Left lung (tissue), 10 donors: Measurements from ENCODE around the gene VWC2. TPM values are rescaled to one million over a fixed set of nuclear protein-coding genes. Genes with fewer than 3 reads are reported as not detected.

Source experiments
- ATAC-seq: fragments of 200-7000 bp; cut with Tn5 transposase; one replicate; pipeline ENCODE4 v1.9.1; 2020; ENCODE audit warnings: moderate library complexity
- DNase-seq, 4 donors: peaks; one replicate each; pipeline ENCODE4 v3.0.0-alpha.2; 2013 to 2020
- H3K27ac ChIP-seq, 2 donors: fragments of 200-600 bp; sonication (generic) in 1 of 2; one replicate each; pipeline versions ENCODE4 v1.5.0 to v1.8.0; 2020 to 2021
- H3K27me3 ChIP-seq, 2 donors: fragments of 200-600 bp; sonication (generic) in 1 of 2; one replicate each; pipeline versions ENCODE4 v1.5.0 to v1.8.0; 2020 to 2021
- H3K36me3 ChIP-seq, 2 donors: fragments of 200-600 bp; sonication (generic) in 1 of 2; one replicate each; pipeline versions ENCODE4 v1.5.0 to v1.8.0; 2020 to 2021
- H3K4me1 ChIP-seq, 2 donors: fragments of 200-600 bp; one replicate each; pipeline ENCODE4 v1.8.0; 2021
- H3K4me3 ChIP-seq, 2 donors: fragments of 200-600 bp; sonication (generic) in 1 of 2; one replicate each; pipeline versions ENCODE4 v1.5.0 to v1.8.0; 2020 to 2021; ENCODE audit warnings: mild to moderate bottlenecking in 1 of 2
- H3K9me3 ChIP-seq, 2 donors: fragments of 200-600 bp; sonication (generic) in 1 of 2; one replicate each; pipeline versions ENCODE4 v1.5.0 to v1.8.0; 2020 to 2021
- intact Hi-C, 2 donors: fragments of 100-400 bp; cut with DNase I; formaldehyde crosslinking; loops; one replicate each; pipeline versions ENCODE4 v1.11.2 to v1.14.2; 2022
- polyA plus RNA-seq, 6 donors: library from polyadenylated mRNA; unstranded; fragments of 120-200 nt; gene quantifications; one replicate each; pipeline ENCODE4 v1.2.1, GENCODE V29; 2013; ENCODE audit not compliant: insufficient read length in 6 of 6
- total RNA-seq, 2 donors: library from RNA; stranded (reverse); fragmentation: NEBNext Ultra II Directional; extraction: Animal tissue kit (Norgen Biotek cat#: 25700); gene quantifications; one replicate each; pipeline ENCODE4 v1.2.1, GENCODE V29; 2021
- TF ChIP-seq, protein P1 (sequence below), 2 donors: fragments of 200-600 bp; sonication (generic) in 1 of 2; IDR thresholded peaks; one replicate each; pipeline versions ENCODE4 v1.5.0 to v1.8.0; 2021; ENCODE audit warnings: antibody characterized with exemption in 2 of 2
- donor health status: DM: no; HTN: yes; CAD: no.
- donor health status: DM: no; HTN: no; CAD: no.

VWC2 gene
- total and polyA plus RNA-seq, 8 donors, result 0.01 to 0.10 (median 0.02) TPM; not detected in 1

DNA sequence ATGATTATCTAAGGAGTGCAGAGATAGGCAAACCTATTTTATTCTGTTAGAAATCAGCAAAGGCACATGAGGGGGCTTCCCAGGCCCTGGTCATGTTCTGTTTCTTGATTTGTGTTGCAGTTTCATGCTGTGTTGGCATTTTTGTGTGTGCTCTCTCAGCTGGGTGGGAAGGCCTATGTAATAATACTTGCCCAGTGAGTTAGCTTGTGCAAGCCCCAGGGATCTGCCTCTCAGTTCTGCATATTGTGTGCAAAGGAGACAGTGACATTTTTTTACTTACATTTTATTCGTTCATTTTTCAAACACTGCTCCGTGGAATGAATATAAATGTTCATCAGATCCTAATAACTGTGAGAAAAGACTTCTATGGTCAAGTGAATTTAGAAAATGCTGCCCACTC lies 119.0 kb downstream of the VWC2 start:
- ATAC-seq, result no peak
- intact Hi-C loops, result no loop called here
- Histone ChIP-seq H3K9me3 (no peaks in the 10 kb centered on the region), H3K4me1 (no peaks in the 10 kb centered on the region), H3K4me3 (no peak overlapping the region), H3K36me3 (no peaks in the 10 kb centered on the region), H3K27ac (no peak overlapping the region), H3K27me3 (no peaks in the 10 kb centered on the region)
- TF ChIP-seq, protein P1, sequence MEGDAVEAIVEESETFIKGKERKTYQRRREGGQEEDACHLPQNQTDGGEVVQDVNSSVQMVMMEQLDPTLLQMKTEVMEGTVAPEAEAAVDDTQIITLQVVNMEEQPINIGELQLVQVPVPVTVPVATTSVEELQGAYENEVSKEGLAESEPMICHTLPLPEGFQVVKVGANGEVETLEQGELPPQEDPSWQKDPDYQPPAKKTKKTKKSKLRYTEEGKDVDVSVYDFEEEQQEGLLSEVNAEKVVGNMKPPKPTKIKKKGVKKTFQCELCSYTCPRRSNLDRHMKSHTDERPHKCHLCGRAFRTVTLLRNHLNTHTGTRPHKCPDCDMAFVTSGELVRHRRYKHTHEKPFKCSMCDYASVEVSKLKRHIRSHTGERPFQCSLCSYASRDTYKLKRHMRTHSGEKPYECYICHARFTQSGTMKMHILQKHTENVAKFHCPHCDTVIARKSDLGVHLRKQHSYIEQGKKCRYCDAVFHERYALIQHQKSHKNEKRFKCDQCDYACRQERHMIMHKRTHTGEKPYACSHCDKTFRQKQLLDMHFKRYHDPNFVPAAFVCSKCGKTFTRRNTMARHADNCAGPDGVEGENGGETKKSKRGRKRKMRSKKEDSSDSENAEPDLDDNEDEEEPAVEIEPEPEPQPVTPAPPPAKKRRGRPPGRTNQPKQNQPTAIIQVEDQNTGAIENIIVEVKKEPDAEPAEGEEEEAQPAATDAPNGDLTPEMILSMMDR (IDR thresholded peaks at IDR 0.05), result no peak
- no peak for DNase-seq

DNA sequence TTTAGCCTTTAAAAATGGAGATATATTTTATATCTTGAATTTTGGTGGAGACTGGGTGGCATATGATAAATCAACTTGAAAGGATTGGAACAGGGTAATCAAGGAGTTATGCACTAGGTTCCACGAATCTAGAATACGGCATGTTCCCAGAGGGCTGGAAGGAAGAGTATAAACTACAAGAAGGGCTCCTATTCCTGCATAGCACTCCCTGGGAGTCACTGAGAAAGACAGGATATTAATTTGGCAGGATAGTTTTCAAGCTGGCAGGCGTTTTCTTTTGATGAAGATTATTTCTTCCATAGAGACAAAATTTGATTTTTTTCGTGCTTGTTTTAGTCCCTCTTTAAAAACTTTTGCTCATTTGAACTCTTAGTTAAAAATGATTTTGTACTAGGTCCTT lies 119.7 kb downstream of the VWC2 start:
- Histone ChIP-seq H3K4me1 (no peaks in the 10 kb centered on the region), H3K9me3 (no peaks in the 10 kb centered on the region), H3K27ac (no peak overlapping the region), H3K27me3 (no peaks in the 10 kb centered on the region), H3K36me3 (no peaks in the 10 kb centered on the region), H3K4me3 (no peak overlapping the region)
- intact Hi-C loops, result no loop called here
- ATAC-seq (no peak), DNase-seq (no peak)
- TF ChIP-seq, protein P1 (IDR thresholded peaks at IDR 0.05), result no peak

DNA sequence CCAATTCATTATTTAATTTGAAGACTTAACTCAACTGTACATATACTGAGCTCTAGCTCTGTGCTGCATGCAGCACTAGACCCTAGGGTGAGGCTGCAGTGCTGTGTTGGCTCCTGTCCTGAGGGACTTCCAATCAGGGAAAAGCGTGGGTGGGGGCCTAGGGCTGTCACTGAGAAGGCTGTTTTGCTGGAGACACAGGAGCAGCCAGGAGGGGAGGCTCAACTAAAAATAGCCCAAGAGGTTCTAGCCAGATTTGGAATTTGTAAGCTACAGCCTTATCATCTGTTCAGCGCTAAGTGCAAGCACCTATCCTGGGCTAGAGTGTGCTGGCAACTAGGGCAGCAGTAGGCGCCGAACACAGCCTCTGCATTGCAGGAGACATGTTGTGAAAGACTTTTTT lies 121.1 kb downstream of the VWC2 start:
- intact Hi-C loops, result no loop called here
- no peak overlapping the region for H3K27ac ChIP-seq

DNA sequence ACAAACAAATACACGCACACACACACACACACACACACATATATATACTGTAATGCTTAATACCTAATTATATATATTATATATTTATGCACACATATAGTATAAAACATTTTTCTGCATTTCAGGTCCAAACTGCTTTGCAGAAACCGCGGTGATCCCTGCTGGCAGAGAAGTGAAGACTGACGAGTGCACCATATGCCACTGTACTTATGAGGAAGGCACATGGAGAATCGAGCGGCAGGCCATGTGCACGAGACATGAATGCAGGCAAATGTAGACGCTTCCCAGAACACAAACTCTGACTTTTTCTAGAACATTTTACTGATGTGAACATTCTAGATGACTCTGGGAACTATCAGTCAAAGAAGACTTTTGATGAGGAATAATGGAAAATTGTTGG lies 138.5 kb downstream of the VWC2 start:
- no peaks in the 10 kb centered on the region for H3K4me1 ChIP-seq
- H3K9me3 ChIP-seq, result peaks cover 0 to 2% of the 10 kb centered on the region in 2 donors
- no peaks in the 10 kb centered on the region for H3K36me3 ChIP-seq
- no peak overlapping the region for H3K27ac ChIP-seq
- H3K4me3 ChIP-seq, result no peak overlapping the region
- ATAC-seq (no peak), DNase-seq (no peak)
- TF ChIP-seq, protein P1 (IDR thresholded peaks at IDR 0.05), result no peak
- H3K27me3 ChIP-seq, result no peaks in the 10 kb centered on the region
- intact Hi-C loops, result no loop called here

More for the DNA sequence above, 121.1 kb downstream of the VWC2 start:
- Histone ChIP-seq H3K27me3 (no peaks in the 10 kb centered on the region), H3K36me3 (no peaks in the 10 kb centered on the region), H3K4me1 (no peaks in the 10 kb centered on the region), H3K4me3 (no peak overlapping the region), H3K9me3 (no peaks in the 10 kb centered on the region)
- no peak for ATAC-seq
- TF ChIP-seq, protein P1 (IDR thresholded peaks at IDR 0.05), result no peak
- DNase-seq, result no peak

DNA sequence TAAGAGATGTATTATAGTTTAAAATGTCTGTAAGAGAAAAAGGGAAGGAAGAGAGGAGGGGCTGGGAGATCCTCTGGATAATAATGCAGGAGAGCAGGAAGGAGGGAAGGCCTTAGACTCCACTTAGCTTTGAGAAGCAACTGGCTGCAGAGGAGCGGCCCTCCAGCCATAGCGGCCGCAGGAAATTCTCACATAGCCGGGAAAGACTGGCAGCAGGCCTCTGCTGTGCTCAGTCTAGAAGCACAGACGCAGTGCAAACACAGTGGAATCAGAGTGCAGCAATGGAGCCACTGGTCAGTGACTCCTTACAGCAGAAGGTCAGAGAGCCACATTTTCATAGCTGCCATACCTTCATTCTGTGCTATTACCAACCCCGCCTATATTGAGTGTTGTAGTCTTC lies 153.3 kb downstream of the VWC2 start:
- no peaks in the 10 kb centered on the region for H3K36me3 ChIP-seq
- intact Hi-C loops, result no loop called here
- no peak overlapping the region for H3K4me3 ChIP-seq
- H3K27me3 ChIP-seq, result no peaks in the 10 kb centered on the region
- H3K27ac ChIP-seq, result no peak overlapping the region
- no peak for DNase-seq
- TF ChIP-seq, protein P1 (IDR thresholded peaks at IDR 0.05), result no peak
- ATAC-seq, result no peak
- H3K4me1 ChIP-seq, result no peaks in the 10 kb centered on the region
- peaks cover 0 to 9% of the 10 kb centered on the region in 2 donors for H3K9me3 ChIP-seq
